ENCODE results near the gene FLVCR2. TPM values are rescaled to one million over a fixed set of nuclear protein-coding genes. Genes with fewer than 3 reads are reported as not detected.

FLVCR2 gene
- total and polyA plus RNA-seq, 2 of the 13 experiments (the other 11 are each of a cell fraction or from before 2014, with no cell fraction given), result 9.9 to 10.5 TPM

DNA sequence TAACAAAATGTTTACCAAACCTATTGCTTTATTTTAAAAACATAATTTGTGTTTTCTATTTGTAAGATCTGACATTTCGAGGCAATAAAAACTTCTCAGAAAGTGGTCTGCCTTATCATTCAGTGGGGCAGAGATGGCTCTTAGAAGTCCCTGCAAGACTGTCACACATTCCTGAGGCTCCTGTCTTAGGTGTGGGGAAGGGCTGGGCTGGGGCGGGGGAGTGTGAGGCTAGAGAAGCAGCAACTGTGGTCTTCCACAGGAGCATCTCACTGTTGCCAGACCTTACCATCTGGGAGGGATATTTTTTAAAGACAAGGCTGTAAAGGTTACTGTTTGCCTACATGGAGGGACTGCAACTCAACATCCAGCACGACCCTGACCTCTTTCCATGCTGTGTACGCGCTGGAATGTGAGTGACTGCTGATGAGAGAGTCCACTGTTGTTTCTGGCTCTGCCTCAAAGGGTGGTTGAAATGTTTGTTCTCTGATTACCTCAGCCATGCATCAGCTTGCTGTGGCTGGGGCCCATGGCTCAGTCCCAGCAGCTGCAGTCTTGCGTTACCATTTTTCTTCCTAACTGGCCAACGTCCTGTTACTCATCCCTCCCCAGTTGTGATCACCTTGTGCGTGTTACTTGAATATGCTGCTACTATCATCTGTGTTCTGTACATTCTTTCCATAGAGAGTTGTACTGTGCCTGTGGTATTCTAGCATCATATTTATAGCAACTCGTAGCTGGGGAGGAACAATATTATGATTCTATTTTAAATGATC is 69.8 kb downstream of the FLVCR2 start (continued):
- TF ChIP-seq, protein P1, sequence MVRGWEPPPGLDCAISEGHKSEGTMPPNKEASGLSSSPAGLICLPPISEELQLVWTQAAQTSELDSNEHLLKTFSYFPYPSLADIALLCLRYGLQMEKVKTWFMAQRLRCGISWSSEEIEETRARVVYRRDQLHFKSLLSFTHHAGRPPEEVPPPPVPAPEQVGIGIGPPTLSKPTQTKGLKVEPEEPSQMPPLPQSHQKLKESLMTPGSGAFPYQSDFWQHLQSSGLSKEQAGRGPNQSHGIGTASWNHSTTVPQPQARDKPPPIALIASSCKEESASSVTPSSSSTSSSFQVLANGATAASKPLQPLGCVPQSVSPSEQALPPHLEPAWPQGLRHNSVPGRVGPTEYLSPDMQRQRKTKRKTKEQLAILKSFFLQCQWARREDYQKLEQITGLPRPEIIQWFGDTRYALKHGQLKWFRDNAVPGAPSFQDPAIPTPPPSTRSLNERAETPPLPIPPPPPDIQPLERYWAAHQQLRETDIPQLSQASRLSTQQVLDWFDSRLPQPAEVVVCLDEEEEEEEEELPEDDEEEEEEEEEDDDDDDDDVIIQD (CRISPR knock-in tag; IDR thresholded peaks at IDR 0.05; ENCODE audit: low read depth), result peak; percentile 83; the same call in 1 of the 2 replicates
- 0 out of 2 replicates have a peak, but pooled peaks have one; percentile 60 for TF ChIP-seq ETV6 (CRISPR knock-in tag; conservative IDR thresholded peaks at IDR 0.05)
- peak; percentile 99 for TF ChIP-seq GATAD2A (CRISPR knock-in tag; IDR thresholded peaks at IDR 0.05)
- TF ChIP-seq SOX13 (IDR thresholded peaks at IDR 0.05), result peak; percentile 76
- TF ChIP-seq SOX13 (CRISPR knock-in tag; conservative IDR thresholded peaks at IDR 0.05 in 1 of 2, IDR thresholded peaks at IDR 0.05 in 1 of 2), result peak in 1 of 2 experiments; percentile 97; a peak in 2 of 4 replicates
- peak; percentile 78 for TF ChIP-seq RBM22 (optimal IDR thresholded peaks at IDR 0.05; ENCODE audit: low read length)
- peak; percentile 96 for TF ChIP-seq HOXA3 (CRISPR knock-in tag; IDR thresholded peaks at IDR 0.05)
- TF ChIP-seq, protein P2, sequence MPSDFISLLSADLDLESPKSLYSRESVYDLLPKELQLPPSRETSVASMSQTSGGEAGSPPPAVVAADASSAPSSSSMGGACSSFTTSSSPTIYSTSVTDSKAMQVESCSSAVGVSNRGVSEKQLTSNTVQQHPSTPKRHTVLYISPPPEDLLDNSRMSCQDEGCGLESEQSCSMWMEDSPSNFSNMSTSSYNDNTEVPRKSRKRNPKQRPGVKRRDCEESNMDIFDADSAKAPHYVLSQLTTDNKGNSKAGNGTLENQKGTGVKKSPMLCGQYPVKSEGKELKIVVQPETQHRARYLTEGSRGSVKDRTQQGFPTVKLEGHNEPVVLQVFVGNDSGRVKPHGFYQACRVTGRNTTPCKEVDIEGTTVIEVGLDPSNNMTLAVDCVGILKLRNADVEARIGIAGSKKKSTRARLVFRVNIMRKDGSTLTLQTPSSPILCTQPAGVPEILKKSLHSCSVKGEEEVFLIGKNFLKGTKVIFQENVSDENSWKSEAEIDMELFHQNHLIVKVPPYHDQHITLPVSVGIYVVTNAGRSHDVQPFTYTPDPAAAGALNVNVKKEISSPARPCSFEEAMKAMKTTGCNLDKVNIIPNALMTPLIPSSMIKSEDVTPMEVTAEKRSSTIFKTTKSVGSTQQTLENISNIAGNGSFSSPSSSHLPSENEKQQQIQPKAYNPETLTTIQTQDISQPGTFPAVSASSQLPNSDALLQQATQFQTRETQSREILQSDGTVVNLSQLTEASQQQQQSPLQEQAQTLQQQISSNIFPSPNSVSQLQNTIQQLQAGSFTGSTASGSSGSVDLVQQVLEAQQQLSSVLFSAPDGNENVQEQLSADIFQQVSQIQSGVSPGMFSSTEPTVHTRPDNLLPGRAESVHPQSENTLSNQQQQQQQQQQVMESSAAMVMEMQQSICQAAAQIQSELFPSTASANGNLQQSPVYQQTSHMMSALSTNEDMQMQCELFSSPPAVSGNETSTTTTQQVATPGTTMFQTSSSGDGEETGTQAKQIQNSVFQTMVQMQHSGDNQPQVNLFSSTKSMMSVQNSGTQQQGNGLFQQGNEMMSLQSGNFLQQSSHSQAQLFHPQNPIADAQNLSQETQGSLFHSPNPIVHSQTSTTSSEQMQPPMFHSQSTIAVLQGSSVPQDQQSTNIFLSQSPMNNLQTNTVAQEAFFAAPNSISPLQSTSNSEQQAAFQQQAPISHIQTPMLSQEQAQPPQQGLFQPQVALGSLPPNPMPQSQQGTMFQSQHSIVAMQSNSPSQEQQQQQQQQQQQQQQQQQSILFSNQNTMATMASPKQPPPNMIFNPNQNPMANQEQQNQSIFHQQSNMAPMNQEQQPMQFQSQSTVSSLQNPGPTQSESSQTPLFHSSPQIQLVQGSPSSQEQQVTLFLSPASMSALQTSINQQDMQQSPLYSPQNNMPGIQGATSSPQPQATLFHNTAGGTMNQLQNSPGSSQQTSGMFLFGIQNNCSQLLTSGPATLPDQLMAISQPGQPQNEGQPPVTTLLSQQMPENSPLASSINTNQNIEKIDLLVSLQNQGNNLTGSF (CRISPR knock-in tag; IDR thresholded peaks at IDR 0.05), result no peak
- TF ChIP-seq, protein P3, sequence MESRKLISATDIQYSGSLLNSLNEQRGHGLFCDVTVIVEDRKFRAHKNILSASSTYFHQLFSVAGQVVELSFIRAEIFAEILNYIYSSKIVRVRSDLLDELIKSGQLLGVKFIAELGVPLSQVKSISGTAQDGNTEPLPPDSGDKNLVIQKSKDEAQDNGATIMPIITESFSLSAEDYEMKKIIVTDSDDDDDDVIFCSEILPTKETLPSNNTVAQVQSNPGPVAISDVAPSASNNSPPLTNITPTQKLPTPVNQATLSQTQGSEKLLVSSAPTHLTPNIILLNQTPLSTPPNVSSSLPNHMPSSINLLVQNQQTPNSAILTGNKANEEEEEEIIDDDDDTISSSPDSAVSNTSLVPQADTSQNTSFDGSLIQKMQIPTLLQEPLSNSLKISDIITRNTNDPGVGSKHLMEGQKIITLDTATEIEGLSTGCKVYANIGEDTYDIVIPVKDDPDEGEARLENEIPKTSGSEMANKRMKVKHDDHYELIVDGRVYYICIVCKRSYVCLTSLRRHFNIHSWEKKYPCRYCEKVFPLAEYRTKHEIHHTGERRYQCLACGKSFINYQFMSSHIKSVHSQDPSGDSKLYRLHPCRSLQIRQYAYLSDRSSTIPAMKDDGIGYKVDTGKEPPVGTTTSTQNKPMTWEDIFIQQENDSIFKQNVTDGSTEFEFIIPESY (CRISPR knock-in tag; IDR thresholded peaks at IDR 0.05), result peak; percentile 79
- TF ChIP-seq TBP (CRISPR knock-in tag; IDR thresholded peaks at IDR 0.05), result no peak
- TF ChIP-seq NKX3-1 (CRISPR knock-in tag; IDR thresholded peaks at IDR 0.05), result peak; percentile 69; the same call in 1 of the 2 replicates
- TF ChIP-seq HHEX (CRISPR knock-in tag; IDR thresholded peaks at IDR 0.05), result peak; percentile 79
- TF ChIP-seq, protein P4, sequence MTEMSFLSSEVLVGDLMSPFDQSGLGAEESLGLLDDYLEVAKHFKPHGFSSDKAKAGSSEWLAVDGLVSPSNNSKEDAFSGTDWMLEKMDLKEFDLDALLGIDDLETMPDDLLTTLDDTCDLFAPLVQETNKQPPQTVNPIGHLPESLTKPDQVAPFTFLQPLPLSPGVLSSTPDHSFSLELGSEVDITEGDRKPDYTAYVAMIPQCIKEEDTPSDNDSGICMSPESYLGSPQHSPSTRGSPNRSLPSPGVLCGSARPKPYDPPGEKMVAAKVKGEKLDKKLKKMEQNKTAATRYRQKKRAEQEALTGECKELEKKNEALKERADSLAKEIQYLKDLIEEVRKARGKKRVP (CRISPR knock-in tag; IDR thresholded peaks at IDR 0.05), result peak in 1 of 2 experiments; percentile 98; a peak in 2 of 4 replicates
- TF ChIP-seq ZIK1 (CRISPR knock-in tag; IDR thresholded peaks at IDR 0.05; ENCODE audit: borderline replicate concordance, low read depth), result no peak
- TF ChIP-seq SKI (IDR thresholded peaks at IDR 0.05; ENCODE audit: partially characterized antibody), result peak; percentile 88
- TF ChIP-seq SP4 (CRISPR knock-in tag; IDR thresholded peaks at IDR 0.05), result peak; percentile 54
- TF ChIP-seq FOXA3 (CRISPR knock-in tag; IDR thresholded peaks at IDR 0.05), result peak; percentile 98
- TF ChIP-seq IRF2 (CRISPR knock-in tag; IDR thresholded peaks at IDR 0.05), result peak; percentile 97
- peak; percentile 93 for TF ChIP-seq ZNF557 (CRISPR knock-in tag; IDR thresholded peaks at IDR 0.05)
- TF ChIP-seq ELF4 (CRISPR knock-in tag; IDR thresholded peaks at IDR 0.05; ENCODE audit: borderline replicate concordance), result no peak
- peak; percentile 26; the same call in 1 of the 2 replicates for TF ChIP-seq ZNF724P (CRISPR knock-in tag; IDR thresholded peaks at IDR 0.05; ENCODE audit: borderline replicate concordance)

All from HepG2 (cell line).